ENCODE measurements around the gene HMGN5.

Gene HMGN5

DNA sequence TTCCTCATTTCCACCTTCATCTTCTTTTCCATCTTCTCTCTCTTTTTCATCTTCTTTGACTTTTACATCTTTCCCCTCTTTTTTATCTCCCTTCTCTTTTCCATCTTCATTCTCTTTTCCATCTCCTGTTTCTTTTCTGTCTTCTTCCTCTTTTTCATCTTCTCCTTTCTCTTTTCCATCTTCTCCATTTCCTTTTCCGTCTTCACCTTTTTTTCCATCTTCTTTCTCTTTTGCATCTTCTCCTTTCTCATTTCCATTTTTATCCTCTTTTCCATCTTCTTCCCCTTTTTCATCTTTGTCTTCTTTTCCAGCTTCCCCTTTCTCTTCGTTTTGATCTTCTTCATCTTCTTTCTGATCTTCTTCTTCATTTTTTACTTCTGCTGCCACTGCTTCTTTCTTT, 87.0 kb downstream of the HMGN5 start:
- DNase-seq = no peak

DNA sequence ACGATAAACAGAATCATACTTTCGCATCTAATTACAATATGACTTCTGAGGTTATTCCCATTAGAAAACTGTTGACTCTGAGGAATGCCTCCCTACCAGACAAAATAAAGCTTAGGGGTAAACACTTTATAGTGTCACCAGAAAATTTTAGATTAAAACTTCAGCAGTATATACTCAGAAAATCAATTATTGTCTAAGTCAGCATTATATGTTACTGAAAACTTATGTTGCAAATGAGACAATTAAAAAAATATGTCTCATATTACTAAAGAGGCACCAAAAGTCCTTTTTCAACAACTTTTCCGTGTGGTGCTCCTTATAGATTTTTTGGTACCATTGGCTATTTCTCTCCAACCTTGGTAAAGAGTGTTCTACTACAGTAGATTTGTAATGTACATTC, 91.4 kb downstream of the HMGN5 start:
- no peak for DNase-seq

DNA sequence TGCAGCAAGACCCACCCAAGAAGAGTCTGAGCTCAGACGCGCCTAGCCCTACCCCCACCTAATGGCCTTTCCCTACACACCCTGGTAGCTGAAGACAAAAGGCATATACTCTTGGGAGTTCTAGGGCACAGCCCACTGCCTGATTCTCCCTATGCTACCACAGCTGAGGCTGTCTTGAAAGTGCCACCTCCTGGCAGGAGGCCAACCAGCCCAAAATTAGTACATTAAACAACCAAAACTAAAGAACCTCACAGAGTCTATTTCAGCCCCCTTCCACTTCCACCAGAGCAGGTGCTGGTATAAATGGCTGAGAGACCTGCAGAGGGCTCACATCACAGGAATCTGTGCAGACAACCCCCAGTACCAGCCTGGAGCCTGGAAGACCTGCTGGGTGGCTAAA, 119.1 kb downstream of the HMGN5 start:
- no peak for DNase-seq
